Measurements from ENCODE around the gene MAP2K2. TPM values are rescaled to one million over a fixed set of nuclear protein-coding genes. Genes with fewer than 3 reads are reported as not detected.

MAP2K2 gene
- total RNA-seq, 2 donors from 2014 or later = 104 to 145 TPM

Small RNAs within 50 kb of the gene (small RNA-seq; reads per million reads assigned to genes)
- 0 reads per million in 2 donors for gene RF00017

Other genes starting within 250 kb of the MAP2K2 start
- gene ATCAY, start 243.4 kb downstream of the MAP2K2 start, total RNA-seq = 1 to 10 TPM; 3.9 to 8.3 TPM
- 1 to 10 TPM in 1 of 2 donors, under 1 TPM in 1; 0.64 to 1.8 TPM for gene NMRK2, start 191.1 kb downstream of the MAP2K2 start, total RNA-seq
- 100 to 1,000 TPM in 1 of 2 donors, 10 to 100 TPM in 1; 87.1 to 107 TPM for gene DAPK3, start 153.0 kb downstream of the MAP2K2 start, total RNA-seq
- 1,000 to 10,000 TPM; 1,974 to 1,998 TPM for gene EEF2, start 138.7 kb downstream of the MAP2K2 start, total RNA-seq
- 10 to 100 TPM; 25.3 to 70.0 TPM for gene PIAS4, start 116.4 kb downstream of the MAP2K2 start, total RNA-seq
- gene ZBTB7A, start 57.2 kb downstream of the MAP2K2 start, total RNA-seq = 10 to 100 TPM; 77.1 to 87.3 TPM
- gene CREB3L3, start 29.5 kb upstream of the MAP2K2 start, total RNA-seq = not detected
- 10 to 100 TPM; 23.5 to 37.3 TPM for gene SIRT6, start 58.4 kb upstream of the MAP2K2 start, total RNA-seq
- gene ANKRD24, start 58.6 kb upstream of the MAP2K2 start, total RNA-seq = 10 to 100 TPM in 1 of 2 donors, 1 to 10 TPM in 1; 3.6 to 12.0 TPM
- 1 to 10 TPM; 3.0 to 5.7 TPM for gene EBI3, start 105.4 kb upstream of the MAP2K2 start, total RNA-seq
- gene YJU2, start 123.0 kb upstream of the MAP2K2 start, total RNA-seq = 10 to 100 TPM; 30.3 to 45.9 TPM
- gene SHD, start 155.1 kb upstream of the MAP2K2 start, total RNA-seq = 10 to 100 TPM in 1 of 2 donors, under 1 TPM in 1; 0.62 to 18.0 TPM
- not detected for gene TMIGD2, start 178.3 kb upstream of the MAP2K2 start, total RNA-seq
- gene FSD1, start 180.5 kb upstream of the MAP2K2 start, total RNA-seq = 1 to 10 TPM in 1 of 2 donors, not detected in 1; 6.4 TPM
- gene STAP2, start 214.7 kb upstream of the MAP2K2 start, total RNA-seq = 100 to 1,000 TPM in 1 of 2 donors, 10 to 100 TPM in 1; 47.9 to 107 TPM
- 10 to 100 TPM; 12.5 to 18.2 TPM for gene MPND, start 219.4 kb upstream of the MAP2K2 start, total RNA-seq